Bronchial epithelial cell (primary cell): ENCODE results near the gene LAIR1. TPM values are rescaled to one million over a fixed set of nuclear protein-coding genes. Genes with fewer than 3 reads are reported as not detected.
A peak's percentile ranks its signal among the peaks of the same experiment; 100 is the strongest.

Experiments used
- DNase-seq: peaks from one replicate; pipeline ENCODE4 v3.0.0-alpha.2; 2010; ENCODE audit warnings: low read depth
- FAIRE-seq: peaks from 2 replicates; lab custom pipeline; 2011; peaks lifted over from hg19 to GRCh38; lab: Jason Lieb, UNC
- H3K27me3 ChIP-seq: 2 replicates; pipeline ENCODE4 v1.5.1; 2011; ENCODE audit warnings: low read length; ENCODE audit not compliant: control insufficient read depth, insufficient read depth
- H3K36me3 ChIP-seq: 2 replicates; pipeline ENCODE4 v1.5.1; 2011; ENCODE audit warnings: low read length; ENCODE audit not compliant: control insufficient read depth, insufficient read depth
- H3K4me3 ChIP-seq: 2 replicates; pipeline ENCODE4 v1.5.1; 2011; ENCODE audit warnings: mild to moderate bottlenecking, low read depth, low read length, control low read depth
- CTCF ChIP-seq: IDR thresholded peaks from 2 replicates; pipeline ENCODE4 v1.5.1; 2011; ENCODE audit warnings: mild to moderate bottlenecking, moderate library complexity, low read length, control low read depth, inconsistent platforms; ENCODE audit not compliant: insufficient read depth, severe bottlenecking
- total RNA-seq: library from RNA; depleted of rRNA; stranded (reverse); fragments of >200 nt; gene quantifications from 2 replicates; pipeline ENCODE4 v1.2.1, GENCODE V29; 2014

LAIR1 gene
- total RNA-seq, 1 donor from 2014 or later = not detected

DNA sequence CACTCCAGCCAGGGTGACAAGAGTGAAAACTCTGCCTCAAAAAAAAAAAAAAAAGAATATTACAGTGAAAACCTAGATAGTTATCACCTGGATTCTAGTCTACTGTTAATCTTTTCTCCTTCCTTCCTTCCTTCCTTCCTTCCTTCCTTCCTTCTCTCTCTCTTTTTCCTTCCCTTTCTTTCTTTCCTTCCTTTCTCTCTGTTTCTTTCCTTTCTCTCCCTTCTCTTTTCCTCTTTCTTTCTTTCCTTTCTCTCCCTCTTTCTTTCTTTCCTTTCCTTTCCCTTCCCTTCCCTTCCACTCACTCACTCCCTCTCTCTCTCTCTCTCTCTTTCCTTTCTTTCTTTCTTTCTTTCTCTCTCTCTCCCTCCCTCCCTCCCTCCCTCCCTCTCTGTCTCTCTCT, 40.9 kb upstream of the LAIR1 start:
- FAIRE-seq (no peak), DNase-seq (no peak)
- Histone ChIP-seq H3K27me3 (peaks cover 2% of the 10 kb centered on the region), H3K36me3 (no peaks in the 10 kb centered on the region), H3K4me3 (no peak overlapping the region)
- TF ChIP-seq CTCF = no peak

DNA sequence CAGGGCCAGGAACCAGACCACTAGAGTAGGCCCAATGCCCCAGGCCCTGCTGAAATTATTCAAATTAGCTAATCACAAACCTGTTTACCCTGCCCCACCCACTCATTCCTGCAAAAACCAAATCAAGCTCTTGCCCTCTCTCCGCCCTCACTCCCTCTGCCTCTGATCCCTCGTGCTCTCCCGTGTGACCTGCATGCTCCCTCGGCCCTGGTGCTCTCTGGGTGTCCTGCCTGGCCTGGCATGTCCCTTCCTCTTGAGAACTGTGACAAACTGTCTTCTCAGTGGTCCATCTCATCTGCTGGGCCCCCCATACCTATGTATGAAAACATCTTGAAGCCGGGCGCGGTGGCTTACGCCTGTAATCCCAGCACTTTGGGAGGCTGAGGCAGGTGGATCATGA, 38.3 kb upstream of the LAIR1 start:
- Histone ChIP-seq H3K4me3 (no peak overlapping the region), H3K27me3 (no peaks in the 10 kb centered on the region), H3K36me3 (no peaks in the 10 kb centered on the region)
- FAIRE-seq (no peak), DNase-seq (no peak)
- TF ChIP-seq CTCF = no peak

DNA sequence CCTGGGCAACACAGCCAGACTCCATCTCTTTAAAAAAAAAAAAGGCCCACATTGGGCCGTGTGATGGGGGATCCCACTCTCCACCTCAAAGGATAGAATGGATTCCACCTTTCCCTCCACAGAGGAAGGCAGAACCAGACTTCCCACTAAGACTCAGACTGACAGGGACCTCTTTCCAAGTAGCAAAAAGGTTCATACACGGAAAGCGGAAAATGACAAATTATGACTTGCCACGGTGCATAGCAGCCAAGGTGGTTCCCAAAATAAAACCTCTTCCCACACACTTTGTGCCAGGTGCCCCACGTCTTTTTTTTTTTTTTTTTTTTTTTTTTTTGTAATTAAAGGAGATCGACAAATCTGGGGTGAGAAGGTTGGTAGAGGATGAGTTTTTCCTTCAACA, 36.2 kb upstream of the LAIR1 start:
- Histone ChIP-seq H3K4me3 (no peak overlapping the region), H3K36me3 (no peaks in the 10 kb centered on the region), H3K27me3 (no peaks in the 10 kb centered on the region)
- no peak for DNase-seq
- TF ChIP-seq CTCF = no peak
- no peak for FAIRE-seq

GRCh38 chr19:54399189-54399588, 34.5 kb upstream of the LAIR1 start:
- TF ChIP-seq CTCF = no peak
- H3K36me3 ChIP-seq = no peaks in the 10 kb centered on the region
- no peak overlapping the region for H3K4me3 ChIP-seq
- FAIRE-seq = no peak
- peak; percentile 23 for DNase-seq
- H3K27me3 ChIP-seq = no peaks in the 10 kb centered on the region

DNA sequence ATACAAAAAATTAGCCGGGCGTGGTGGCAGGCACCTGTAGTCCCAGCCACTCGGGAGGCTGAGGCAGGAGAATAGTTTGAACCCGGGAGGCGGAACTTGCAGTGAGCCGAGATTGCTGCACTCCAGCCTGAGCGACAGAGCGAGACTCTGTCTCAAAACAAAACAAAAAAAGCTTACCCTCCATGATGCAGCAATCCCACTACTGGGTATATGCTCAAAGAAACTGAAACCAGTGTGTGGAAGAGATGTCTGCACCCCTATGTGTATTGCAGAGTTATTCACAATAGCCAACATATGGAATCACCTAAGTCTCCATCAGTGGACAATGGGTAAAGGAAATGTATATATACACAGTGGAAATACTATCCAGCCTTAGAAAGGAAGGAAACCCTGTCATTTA, 31.0 kb upstream of the LAIR1 start:
- DNase-seq (no peak), FAIRE-seq (no peak)
- no peak for TF ChIP-seq CTCF

GRCh38 chr19:54393381-54393780, 28.6 kb upstream of the LAIR1 start:
- Histone ChIP-seq H3K4me3 (no peak overlapping the region), H3K27me3 (peaks cover 2% of the 10 kb centered on the region), H3K36me3 (no peaks in the 10 kb centered on the region)
- DNase-seq = no peak
- no peak for FAIRE-seq
- TF ChIP-seq CTCF = no peak

More for the DNA sequence above, 31.0 kb upstream of the LAIR1 start:
- H3K36me3 ChIP-seq = no peaks in the 10 kb centered on the region
- H3K27me3 ChIP-seq = no peaks in the 10 kb centered on the region
- no peak overlapping the region for H3K4me3 ChIP-seq
